ENCODE results near the gene CEP85L.

The CEP85L gene

GRCh38 chr6:118620202-118620601 is 31.2 kb downstream of the CEP85L start:
- no peak for DNase-seq (ENCODE audit: low spot score)

GRCh38 chr6:118618676-118619377 is 32.6 kb downstream of the CEP85L start:
- DNase-seq (ENCODE audit: low spot score): peak; percentile 65

- no peak for DNase-seq (ENCODE audit: low spot score)
These were observed 34.0 kb downstream of the CEP85L start for GRCh38 chr6:118617417-118617816.

GRCh38 chr6:118611334-118611733 is 40.1 kb downstream of the CEP85L start:
- no peak for DNase-seq (ENCODE audit: low spot score)

- DNase-seq (ENCODE audit: low spot score): no peak
These were observed 44.5 kb downstream of the CEP85L start for GRCh38 chr6:118606858-118607257.

- no peak for DNase-seq (ENCODE audit: low spot score)
These were observed 45.1 kb downstream of the CEP85L start for GRCh38 chr6:118606268-118606667.

GRCh38 chr6:118603372-118603771 is 48.0 kb downstream of the CEP85L start:
- no peak for DNase-seq (ENCODE audit: low spot score)

- DNase-seq (ENCODE audit: low spot score): no peak
These were observed 49.1 kb downstream of the CEP85L start for GRCh38 chr6:118602300-118602699.

GRCh38 chr6:118598324-118598723 is 53.1 kb downstream of the CEP85L start:
- no peak for DNase-seq (ENCODE audit: low spot score)

GRCh38 chr6:118597636-118598035 is 53.8 kb downstream of the CEP85L start:
- DNase-seq (ENCODE audit: low spot score): no peak

GRCh38 chr6:118596774-118597320 is 54.5 kb downstream of the CEP85L start:
- DNase-seq (ENCODE audit: low spot score): no peak

- no peak for DNase-seq (ENCODE audit: low spot score)
These were observed 56.5 kb downstream of the CEP85L start for GRCh38 chr6:118594877-118595276.

- DNase-seq (ENCODE audit: low spot score): no peak
These were observed 59.5 kb downstream of the CEP85L start for GRCh38 chr6:118591897-118592296.

GRCh38 chr6:118589649-118590365 is 61.6 kb downstream of the CEP85L start:
- no peak for DNase-seq (ENCODE audit: low spot score)

GRCh38 chr6:118589186-118589585 is 62.2 kb downstream of the CEP85L start:
- DNase-seq (ENCODE audit: low spot score): no peak

GRCh38 chr6:118588626-118589025 is 62.8 kb downstream of the CEP85L start:
- no peak for DNase-seq (ENCODE audit: low spot score)

GRCh38 chr6:118586746-118587485 is 64.5 kb downstream of the CEP85L start:
- no peak for DNase-seq (ENCODE audit: low spot score)

- DNase-seq (ENCODE audit: low spot score): no peak
These were observed 66.5 kb downstream of the CEP85L start for GRCh38 chr6:118584911-118585310.

- DNase-seq (ENCODE audit: low spot score): no peak
These were observed 69.9 kb downstream of the CEP85L start for GRCh38 chr6:118581489-118581959.

- DNase-seq (ENCODE audit: low spot score): peak; percentile 82
These were observed 70.6 kb downstream of the CEP85L start for GRCh38 chr6:118580585-118581419.

GRCh38 chr6:118579786-118580185 is 71.6 kb downstream of the CEP85L start:
- no peak for DNase-seq (ENCODE audit: low spot score)

GRCh38 chr6:118578617-118579016 is 72.8 kb downstream of the CEP85L start:
- no peak for DNase-seq (ENCODE audit: low spot score)

All from NAMALWA (cell line).